Stimulated activated CD4-positive, alpha-beta T cell treated with anti-CD3 and anti-CD28 coated beads, Interleukin-15, amount 100 ng/mL, for 24 hours (primary cell): ENCODE measurements around the gene NTSR1.

ENCODE experiments used
- DNase-seq: peaks from one replicate; pipeline ENCODE4 v3.0.0-alpha.2; 2020

The NTSR1 gene

DNA sequence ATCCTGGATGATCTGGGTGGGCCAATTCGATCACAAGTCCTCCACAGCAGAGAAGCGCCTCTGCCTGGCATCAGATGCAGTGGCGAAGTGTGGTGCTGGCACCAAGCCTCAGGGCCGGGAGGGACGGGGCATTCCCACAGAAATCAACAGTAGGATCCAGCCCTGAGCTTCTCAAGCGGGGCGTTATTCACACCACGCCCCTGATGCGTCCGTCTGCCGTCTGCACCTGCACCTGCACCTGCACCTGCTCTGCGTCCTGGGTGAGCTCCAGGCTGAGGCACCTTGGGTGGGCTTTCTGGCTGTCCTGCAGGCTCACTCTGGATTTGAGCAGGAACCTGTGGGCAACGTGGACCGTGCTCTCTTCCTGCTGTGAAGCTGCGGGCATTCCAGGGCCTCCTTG lies 13.8 kb upstream of the NTSR1 start:
- no peak for DNase-seq

DNA sequence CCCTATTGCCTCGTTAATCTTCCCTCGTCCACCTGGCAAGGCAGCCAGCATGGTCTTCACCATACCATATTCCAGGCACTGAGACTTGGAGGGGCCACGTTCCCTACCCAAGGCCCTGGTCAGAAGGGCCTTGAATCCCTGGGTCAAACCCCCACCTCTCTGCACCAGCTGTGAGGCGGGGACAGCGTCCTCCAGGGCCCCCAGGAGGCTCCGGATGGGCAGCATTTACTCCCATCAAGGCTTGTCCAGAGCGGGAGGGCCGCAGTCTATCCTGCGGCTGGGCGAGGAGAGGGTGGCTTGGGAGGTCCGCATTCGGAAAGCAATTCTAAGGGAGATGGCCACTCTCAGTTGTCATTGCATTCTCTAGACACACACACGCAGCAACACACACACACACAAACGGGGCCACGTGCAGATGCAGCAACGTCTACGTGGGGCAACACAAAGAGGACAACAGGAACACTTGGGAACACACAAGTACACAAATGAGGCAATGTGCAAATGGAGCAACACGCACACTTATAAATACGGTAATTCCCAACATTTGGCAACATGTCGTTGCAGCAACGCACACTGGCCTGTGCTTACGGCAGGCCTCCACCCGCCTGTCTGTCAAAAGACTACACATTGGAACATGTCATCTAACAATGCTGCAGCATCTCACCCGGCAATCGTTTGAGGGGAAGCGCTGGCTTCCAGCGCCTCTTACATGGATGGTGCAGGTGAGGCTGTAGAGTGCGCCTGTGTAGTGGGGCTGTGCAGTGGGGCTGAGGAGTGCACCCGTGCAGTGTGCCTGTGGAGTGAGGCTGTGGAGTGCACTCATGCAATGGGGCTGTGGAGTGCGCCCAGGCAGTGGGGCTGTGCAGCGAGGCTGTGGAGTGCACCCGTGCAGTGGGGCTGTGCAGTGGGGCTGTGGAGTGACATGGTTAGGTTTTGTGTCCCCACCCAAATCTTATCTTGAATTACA lies 12.9 kb upstream of the NTSR1 start:
- DNase-seq = no peak

- no peak for DNase-seq
Observed at GRCh38 chr20:62696434-62696957, 12.1 kb upstream of the NTSR1 start.

DNA sequence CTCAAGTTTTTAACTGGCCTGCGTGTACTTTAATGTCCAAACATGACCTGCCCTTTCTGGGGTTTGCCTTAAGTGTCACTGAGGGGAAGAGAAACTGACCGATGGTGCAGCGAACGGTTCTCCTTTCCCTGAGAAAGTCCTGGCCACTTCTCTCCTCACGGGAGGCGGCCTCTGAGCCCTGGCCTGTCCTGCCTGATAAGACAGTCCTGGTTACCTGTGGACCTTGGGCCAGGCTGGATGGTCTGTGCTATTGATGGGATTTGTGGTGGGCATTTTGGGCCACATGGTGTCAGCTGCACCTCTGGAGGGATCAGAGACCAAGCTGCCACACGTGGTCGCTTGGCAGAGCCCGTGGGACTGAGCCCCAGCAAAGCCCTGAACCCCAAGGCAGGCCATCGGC lies 11.6 kb upstream of the NTSR1 start:
- DNase-seq = no peak

DNA sequence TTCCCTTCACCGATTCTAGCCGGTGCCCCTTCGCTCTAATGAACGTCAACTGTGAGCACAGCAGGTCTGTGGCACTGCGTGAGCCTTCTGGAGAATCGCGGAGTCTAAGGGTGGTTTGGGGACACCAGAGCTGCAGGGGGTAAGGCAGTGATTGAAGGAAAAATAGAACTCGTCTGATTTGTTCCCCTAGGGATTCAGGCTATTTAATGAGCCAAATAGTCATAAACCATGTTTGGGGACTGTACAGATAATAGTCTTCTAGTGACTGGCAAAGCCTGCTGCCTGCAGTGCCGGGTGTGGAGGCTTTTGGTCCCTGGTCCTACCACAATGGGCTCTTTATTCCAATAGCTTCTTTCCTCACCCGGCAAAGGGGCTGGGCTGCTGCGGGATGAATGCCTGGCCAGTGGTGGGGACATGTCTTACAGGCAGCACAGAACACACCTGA lies 11.1 kb upstream of the NTSR1 start:
- DNase-seq = no peak

DNA sequence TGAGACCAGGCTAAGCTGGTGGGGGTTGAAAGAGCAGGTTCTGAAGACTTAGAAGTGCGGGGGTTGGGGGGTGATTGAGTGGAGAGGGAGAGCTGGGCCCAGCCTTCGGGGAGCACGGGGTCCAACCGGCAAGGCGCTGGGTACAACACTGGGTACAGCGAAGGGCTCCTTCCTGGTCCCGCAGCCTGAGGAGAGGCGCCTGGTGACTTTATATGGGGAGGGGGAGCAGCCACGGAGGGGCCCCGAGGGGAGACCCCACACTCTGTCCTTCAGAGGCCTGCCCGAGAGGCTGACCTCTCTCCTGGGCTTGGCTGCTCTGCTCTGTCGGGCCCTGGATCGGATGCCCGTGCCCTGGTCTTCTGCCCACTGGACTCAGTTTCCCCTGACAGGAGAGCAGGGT lies 10.4 kb upstream of the NTSR1 start:
- DNase-seq = no peak

DNA sequence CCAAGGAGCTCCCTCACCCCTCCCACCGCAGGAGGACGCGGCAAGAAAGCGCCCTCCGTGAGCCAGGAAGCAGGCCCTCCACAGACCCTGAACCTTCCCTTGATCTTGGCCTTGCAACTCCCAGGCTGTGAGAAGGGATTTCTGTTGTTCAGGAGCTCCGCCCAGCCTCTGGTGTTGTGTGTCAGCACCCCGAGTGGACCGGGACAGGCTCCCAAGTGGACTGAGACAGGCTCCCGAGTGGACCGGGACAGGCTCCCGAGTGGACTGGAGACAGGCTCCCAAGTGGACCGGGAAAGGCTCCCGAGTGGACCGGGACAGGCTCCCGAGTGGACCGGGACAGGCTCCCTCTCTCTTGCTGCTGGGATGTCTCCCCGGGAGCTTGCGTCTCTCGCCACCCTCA lies 9.3 kb upstream of the NTSR1 start:
- no peak for DNase-seq

- DNase-seq = no peak
Observed at GRCh38 chr20:62699741-62700140, 8.9 kb upstream of the NTSR1 start.

DNA sequence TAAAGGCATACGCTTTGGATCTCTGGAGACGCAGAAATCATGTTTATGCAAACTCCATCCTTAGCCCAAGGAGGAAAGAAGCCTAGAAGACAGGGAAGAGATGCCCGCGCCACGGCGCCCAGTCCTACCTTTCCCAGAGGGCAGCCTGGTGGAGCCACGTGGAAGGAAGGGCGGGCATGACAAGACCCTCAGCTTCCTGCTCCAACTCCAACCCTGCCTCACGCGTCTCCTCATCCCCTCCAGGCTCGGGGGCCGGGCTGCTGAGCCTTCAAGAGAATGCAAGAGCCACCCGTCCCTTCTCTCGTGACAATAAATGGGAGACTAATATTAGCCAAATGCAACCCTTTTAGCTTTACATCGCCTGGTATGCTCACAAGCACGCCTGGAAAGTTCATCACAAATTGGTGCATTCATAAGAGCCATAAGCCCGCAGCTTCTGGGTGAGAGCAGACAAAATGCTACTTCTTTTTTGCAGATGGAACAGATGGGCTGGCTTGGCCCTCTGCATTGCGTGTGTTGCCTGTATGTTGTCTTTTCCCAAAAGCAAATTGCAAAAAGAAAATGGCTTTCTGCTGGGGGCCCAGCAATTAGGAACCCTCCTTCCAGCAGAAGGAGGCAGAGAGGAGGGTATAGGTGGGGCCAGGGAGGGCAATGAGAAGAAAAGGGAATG lies 8.2 kb upstream of the NTSR1 start:
- DNase-seq = no peak

DNA sequence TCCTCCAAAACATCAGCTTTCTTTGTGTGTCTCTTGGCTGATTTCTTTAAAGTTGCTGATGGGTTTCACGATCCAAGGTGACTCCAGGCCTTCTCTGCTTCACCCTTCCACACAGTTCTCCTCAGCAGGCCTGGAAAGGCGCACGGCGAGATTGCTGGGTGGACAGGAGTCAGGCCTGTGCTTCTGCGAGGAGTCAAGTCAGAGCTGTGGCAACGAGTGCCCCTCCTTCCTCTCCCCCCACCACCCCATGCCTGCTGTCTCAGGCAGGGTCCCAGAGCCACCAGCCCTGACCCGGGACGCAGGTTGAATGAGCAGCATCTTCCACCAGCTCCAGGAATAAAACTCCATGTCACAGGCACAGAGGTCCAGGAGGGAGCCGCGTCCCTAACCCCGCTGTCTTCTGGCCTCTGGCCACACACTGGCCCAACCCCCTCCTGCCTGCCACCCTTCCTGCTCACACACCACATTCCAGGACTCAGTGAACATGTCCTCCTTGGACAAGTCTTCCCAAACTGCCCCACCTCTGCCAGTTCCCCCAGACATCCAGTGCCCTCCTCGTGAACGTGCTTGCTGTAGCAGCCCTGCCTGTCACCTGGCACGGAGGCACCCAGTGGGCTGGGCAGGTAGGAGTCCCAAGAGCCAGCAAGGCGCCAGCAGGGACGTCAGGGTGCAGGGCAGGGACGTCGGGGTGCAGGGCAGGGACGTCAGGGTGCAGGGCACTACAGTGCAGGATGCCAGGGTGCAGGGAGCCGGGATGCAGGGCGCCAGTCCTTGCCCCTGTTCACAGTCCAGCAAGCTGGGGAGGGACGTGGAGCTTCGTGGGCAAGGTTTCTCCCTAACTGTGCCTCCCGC lies 7.2 kb upstream of the NTSR1 start:
- no peak for DNase-seq

GRCh38 chr20:62702013-62702300 lies 6.7 kb upstream of the NTSR1 start:
- no peak for DNase-seq

GRCh38 chr20:62702895-62703852 lies 5.5 kb upstream of the NTSR1 start:
- peak; percentile 36 for DNase-seq

DNA sequence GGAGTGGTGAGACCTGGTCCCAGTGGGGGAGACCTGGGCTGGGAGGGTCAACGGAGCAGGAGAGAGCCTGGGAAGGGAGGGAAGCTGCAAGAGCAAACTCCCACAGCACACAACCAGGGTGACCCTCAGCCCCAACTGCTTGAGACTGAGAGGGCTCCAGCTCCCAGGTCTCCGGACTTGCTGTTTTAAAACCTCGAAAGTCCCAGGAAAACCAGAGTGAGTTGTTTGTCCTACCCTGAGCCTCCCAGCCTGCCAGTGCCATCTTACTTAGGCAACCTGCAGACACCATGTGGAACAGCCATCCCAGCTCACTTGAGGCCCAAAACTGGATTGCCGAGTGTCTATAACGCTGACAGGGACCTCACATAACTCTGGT lies 4.8 kb upstream of the NTSR1 start:
- DNase-seq = no peak

- DNase-seq = no peak
Observed at GRCh38 chr20:62704341-62704948, 4.2 kb upstream of the NTSR1 start.

- no peak for DNase-seq
Observed at GRCh38 chr20:62705627-62706026, 3.0 kb upstream of the NTSR1 start.

- no peak for DNase-seq
Observed at GRCh38 chr20:62706344-62706743, 2.3 kb upstream of the NTSR1 start.

DNA sequence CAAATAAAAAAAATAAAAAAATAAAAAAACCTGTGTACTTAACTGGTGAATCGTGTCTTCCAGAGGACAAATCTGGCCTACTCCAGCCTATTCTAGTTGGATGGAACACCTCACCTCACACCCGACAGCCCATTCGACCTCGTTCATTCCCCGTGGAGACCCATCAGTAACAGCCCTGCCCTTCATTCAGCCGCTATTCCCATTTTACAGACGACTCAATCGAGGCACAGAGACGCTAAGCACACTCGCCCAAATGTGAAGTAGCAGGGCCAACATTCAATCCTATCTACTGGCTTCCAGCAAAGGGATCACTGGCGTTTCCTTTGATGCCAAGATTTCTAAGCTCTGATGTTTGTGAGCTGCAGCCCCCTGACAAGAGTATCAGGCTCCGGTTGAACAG lies 1.8 kb upstream of the NTSR1 start:
- DNase-seq = no peak

DNA sequence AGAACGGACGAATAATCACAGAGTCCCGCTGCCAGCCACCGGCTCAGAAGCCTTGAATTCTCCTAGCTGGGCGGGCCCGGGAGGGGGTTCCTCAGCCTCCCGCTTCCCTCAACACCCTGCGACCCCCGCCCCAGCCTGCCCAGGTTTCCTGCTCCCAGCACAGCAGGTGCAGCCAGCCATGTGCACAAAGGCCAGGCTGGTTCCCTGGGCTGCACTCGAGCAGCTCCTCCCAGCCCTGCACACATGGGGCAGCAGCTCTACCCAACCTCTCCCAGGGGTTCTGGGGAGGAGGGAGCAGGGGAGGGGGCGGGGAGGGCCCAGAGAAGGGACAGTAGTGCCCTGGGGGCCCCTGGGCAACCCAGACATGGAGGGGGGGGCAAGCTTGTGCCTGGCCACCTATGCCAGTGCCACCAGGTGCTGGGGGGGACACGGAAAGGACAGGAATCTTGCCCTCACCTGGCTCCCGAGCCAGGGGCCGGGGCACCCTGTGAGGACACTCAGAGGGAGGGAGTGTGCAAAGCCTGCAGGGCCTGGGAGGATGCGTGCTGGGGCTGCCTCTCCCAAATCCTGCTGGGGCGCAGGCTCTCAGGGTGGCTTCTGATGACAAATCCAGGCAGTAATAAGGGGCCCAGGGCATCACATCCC lies 1.2 kb upstream of the NTSR1 start:
- DNase-seq = no peak

DNA sequence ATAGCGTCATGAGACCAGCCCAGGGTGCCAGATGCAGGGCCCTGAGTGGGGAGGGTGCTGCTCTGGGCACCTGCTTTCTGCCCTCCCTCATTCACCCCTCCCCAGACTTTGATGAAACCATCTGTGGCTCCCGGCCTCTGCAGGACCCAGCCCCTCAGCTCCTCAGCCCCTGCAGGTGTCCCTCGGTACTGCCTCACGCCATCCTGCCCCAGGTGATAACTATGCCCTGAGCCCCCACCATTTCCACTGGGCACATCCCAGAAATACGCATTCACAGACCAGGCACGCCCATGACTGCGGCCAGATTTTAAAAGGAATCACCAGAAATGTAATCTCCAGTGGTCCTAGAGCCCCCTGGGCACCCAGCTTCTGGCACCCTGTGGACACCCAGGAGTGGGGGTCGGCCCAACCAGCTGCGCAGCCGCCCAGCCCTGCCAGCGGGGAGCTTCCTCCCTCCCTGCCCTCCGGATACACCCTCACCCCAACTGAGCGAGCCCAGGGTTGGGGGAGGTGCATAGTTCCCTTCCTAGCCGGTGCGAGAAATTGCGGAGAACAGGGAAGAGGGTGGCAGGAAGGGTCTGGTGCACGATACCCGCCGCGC lies 615 bp upstream of the NTSR1 start:
- peak; percentile 42 for DNase-seq

DNA sequence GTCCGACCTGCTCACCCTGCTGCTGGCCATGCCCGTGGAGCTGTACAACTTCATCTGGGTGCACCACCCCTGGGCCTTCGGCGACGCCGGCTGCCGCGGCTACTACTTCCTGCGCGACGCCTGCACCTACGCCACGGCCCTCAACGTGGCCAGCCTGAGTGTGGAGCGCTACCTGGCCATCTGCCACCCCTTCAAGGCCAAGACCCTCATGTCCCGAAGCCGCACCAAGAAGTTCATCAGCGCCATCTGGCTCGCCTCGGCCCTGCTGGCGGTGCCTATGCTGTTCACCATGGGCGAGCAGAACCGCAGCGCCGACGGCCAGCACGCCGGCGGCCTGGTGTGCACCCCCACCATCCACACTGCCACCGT lies 885 bp downstream of the NTSR1 start:
- DNase-seq = no peak
